ENCODE results near the gene FBXL20. TPM values are rescaled to one million over a fixed set of nuclear protein-coding genes. Genes with fewer than 3 reads are reported as not detected.

The FBXL20 gene
- total and polyA plus RNA-seq, 3 experiments from 2014 or later, result 4.4 to 21.4 (median 20.9) TPM

DNA sequence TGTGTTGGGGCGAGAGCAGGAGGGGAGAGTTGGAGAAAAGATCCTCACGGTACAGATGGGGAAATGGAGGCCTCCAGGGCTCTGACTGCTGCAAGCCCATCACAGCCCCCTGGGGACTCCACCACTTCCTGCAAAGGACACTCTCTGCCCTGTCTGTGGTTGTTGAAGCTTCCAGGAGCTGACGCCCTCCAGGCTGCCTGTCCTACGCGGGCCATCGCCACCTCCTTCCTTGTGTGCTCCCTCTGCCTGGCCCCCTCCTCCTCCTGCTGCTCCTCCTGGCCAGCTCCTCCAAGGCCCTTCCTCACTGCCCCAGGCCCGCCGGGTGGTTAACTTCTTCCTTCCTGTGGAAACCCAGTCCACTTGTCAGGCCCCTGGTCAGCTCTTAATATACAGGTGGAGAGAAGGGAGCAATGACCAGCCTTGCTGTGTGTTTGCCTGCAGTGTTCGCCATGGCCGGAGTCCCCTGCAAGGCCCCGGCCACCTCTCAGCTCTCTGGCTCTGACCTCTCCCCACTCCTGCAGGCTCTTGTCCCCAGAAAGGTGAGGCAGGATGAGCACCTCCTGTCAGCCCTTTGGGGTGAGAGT lies 157.3 kb downstream of the FBXL20 start:
- Mint-ChIP-seq H3K27ac (peak overlapping the region in 4 of 8 donors; percentile 7 to 77 (median 64)), H3K27me3 (peaks cover 2 to 7% of the 10 kb centered on the region in 2 donors), H3K36me3 (no peaks in the 10 kb centered on the region), H3K4me3 (no peak overlapping the region), H3K4me1 (peaks cover 16 to 22% (median 19%) of the 10 kb centered on the region in 3 donors), H3K9me3 (no peaks in the 10 kb centered on the region)
- Histone ChIP-seq H3K4me3 (ENCODE audit: low read length) (no peak overlapping the region), H3K9me3 (ENCODE audit: low read length) (no peaks in the 10 kb centered on the region), H3K27ac (ENCODE audit: low read depth, low read length) (no peak overlapping the region), H3K27me3 (ENCODE audit: insufficient read depth, low read length, poor library complexity, severe bottlenecking) (no peaks in the 10 kb centered on the region), H3K36me3 (ENCODE audit: insufficient read depth, low read length) (no peaks in the 10 kb centered on the region), H3K4me1 (ENCODE audit: insufficient read depth, low read length) (peaks cover 16% of the 10 kb centered on the region)
- DNase-seq, result no peak
- ChIA-PET POLR2A (interaction anchor here (0.5 to 2.2 kb wide), 6 partner anchors 9 to 79 kb away, joined by 3 to 17 read pairs (median 4); partner anchors contain the start of genes CACNB1 and RPL19), CTCF (interaction anchor here (0.7 to 13.4 kb wide), 26 partner anchors 9 to 457 kb away, joined by 3 to 272 read pairs (median 4); partner anchors contain the start of genes ARL5C, PLXDC1, RPL19 and STAC2)

GRCh38 chr17:39243155-39243554 lies 158.3 kb downstream of the FBXL20 start:
- no peak overlapping the region for H3K4me3 Mint-ChIP-seq
- H3K4me3 ChIP-seq (ENCODE audit: low read length), result no peak overlapping the region
- POLR2A ChIA-PET, result no interaction called here
- H3K27ac Mint-ChIP-seq, result peak overlapping the region in 1 of 8 donors; percentile 12
- H3K27me3 Mint-ChIP-seq, result peaks cover 2 to 7% of the 10 kb centered on the region in 2 donors
- peaks cover 24 to 32% (median 28%) of the 10 kb centered on the region in 3 donors for H3K4me1 Mint-ChIP-seq
- no peak overlapping the region for H3K27ac ChIP-seq (ENCODE audit: low read depth, low read length)
- H3K4me1 ChIP-seq (ENCODE audit: insufficient read depth, low read length), result peaks cover 23% of the 10 kb centered on the region
- no peaks in the 10 kb centered on the region for H3K36me3 Mint-ChIP-seq
- no peaks in the 10 kb centered on the region for H3K9me3 Mint-ChIP-seq
- H3K27me3 ChIP-seq (ENCODE audit: insufficient read depth, low read length, poor library complexity, severe bottlenecking), result no peaks in the 10 kb centered on the region
- CTCF ChIA-PET, result interaction anchor here (1.4 to 13.4 kb wide), 4 partner anchors 12 to 259 kb away, joined by 5 to 272 read pairs (median 33); no protein-coding TSS in a partner anchor
- H3K36me3 ChIP-seq (ENCODE audit: insufficient read depth, low read length), result no peaks in the 10 kb centered on the region
- no peaks in the 10 kb centered on the region for H3K9me3 ChIP-seq (ENCODE audit: low read length)
- DNase-seq, result no peak

GRCh38 chr17:39240631-39241030 lies 160.8 kb downstream of the FBXL20 start:
- Mint-ChIP-seq H3K36me3 (no peaks in the 10 kb centered on the region), H3K4me1 (peaks cover 30 to 45% (median 38%) of the 10 kb centered on the region in 3 donors), H3K27me3 (peaks cover 2 to 7% of the 10 kb centered on the region in 2 donors), H3K9me3 (no peaks in the 10 kb centered on the region), H3K27ac (peak overlapping the region in 1 of 8 donors; percentile 12), H3K4me3 (no peak overlapping the region)
- Histone ChIP-seq H3K4me1 (ENCODE audit: insufficient read depth, low read length) (peaks cover 45% of the 10 kb centered on the region), H3K9me3 (ENCODE audit: low read length) (no peaks in the 10 kb centered on the region), H3K27ac (ENCODE audit: low read depth, low read length) (no peak overlapping the region), H3K36me3 (ENCODE audit: insufficient read depth, low read length) (no peaks in the 10 kb centered on the region), H3K27me3 (ENCODE audit: insufficient read depth, low read length, poor library complexity, severe bottlenecking) (no peaks in the 10 kb centered on the region), H3K4me3 (ENCODE audit: low read length) (no peak overlapping the region)
- CTCF ChIA-PET, result interaction anchor here (0.7 to 13.4 kb wide), 8 partner anchors 9 to 333 kb away, joined by 3 to 272 read pairs (median 14); partner anchors contain the start of genes PLXDC1 and RPL19
- POLR2A ChIA-PET, result no interaction called here
- DNase-seq, result no peak

DNA sequence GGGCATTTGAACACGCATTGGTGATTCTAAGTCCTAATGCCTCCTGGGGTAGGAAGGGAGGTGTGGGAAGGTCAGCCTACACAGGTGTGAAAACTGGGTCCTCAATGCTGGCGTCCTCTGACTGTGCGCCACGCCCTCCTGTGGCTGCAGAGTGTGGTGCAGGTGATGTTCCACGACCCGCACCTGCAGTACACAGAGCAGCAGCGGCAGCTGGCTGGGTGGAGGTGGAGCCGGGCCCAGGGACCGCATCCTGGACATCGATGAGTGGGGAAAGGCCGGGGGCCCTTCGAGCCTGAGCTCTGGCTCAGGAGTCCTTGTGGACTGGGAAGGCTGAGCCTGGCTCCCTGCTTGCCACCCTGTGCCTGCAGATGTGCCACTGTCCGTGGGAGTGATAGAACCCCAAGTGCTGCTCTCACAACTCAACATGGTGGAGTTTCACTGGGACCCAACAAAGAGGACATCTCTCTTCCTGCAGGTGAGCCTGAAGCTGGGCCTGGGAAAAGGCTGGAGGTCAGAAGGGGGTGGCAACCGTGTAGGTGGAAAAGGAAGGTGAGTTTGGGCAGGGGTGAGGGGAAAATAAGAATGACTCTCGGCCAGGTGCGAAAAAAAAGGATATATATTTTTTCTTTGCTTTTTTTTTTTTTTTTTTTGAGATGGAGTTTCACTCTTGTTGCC lies 161.6 kb downstream of the FBXL20 start:
- peak overlapping the region; percentile 41 to 97 (median 86) for H3K27ac Mint-ChIP-seq
- no peak overlapping the region for H3K27ac ChIP-seq (ENCODE audit: low read depth, low read length)
- H3K4me1 Mint-ChIP-seq, result peaks cover 31 to 46% (median 40%) of the 10 kb centered on the region in 3 donors
- no peaks in the 10 kb centered on the region for H3K9me3 Mint-ChIP-seq
- peak overlapping the region in 6 of 7 donors; percentile 10 to 70 (median 58) for H3K4me3 Mint-ChIP-seq
- no peak overlapping the region for H3K4me3 ChIP-seq (ENCODE audit: low read length)
- H3K4me1 ChIP-seq (ENCODE audit: insufficient read depth, low read length), result peaks cover 48% of the 10 kb centered on the region
- DNase-seq, result peak; percentile 48 to 77 (median 65)
- H3K36me3 ChIP-seq (ENCODE audit: insufficient read depth, low read length), result no peaks in the 10 kb centered on the region
- no peaks in the 10 kb centered on the region for H3K36me3 Mint-ChIP-seq
- POLR2A ChIA-PET, result interaction anchor here (1.6 kb wide), 1 partner anchor 14 kb away, joined by 3 read pairs; the partner anchor contains the start of gene STAC2
- H3K27me3 ChIP-seq (ENCODE audit: insufficient read depth, low read length, poor library complexity, severe bottlenecking), result no peaks in the 10 kb centered on the region
- H3K27me3 Mint-ChIP-seq, result peaks cover 2 to 6% of the 10 kb centered on the region in 2 donors
- CTCF ChIA-PET, result interaction anchor here (0.7 to 13.4 kb wide), 12 partner anchors 8 to 332 kb away, joined by 3 to 272 read pairs (median 8); partner anchors contain the start of genes ARL5C and RPL19
- H3K9me3 ChIP-seq (ENCODE audit: low read length), result no peaks in the 10 kb centered on the region

DNA sequence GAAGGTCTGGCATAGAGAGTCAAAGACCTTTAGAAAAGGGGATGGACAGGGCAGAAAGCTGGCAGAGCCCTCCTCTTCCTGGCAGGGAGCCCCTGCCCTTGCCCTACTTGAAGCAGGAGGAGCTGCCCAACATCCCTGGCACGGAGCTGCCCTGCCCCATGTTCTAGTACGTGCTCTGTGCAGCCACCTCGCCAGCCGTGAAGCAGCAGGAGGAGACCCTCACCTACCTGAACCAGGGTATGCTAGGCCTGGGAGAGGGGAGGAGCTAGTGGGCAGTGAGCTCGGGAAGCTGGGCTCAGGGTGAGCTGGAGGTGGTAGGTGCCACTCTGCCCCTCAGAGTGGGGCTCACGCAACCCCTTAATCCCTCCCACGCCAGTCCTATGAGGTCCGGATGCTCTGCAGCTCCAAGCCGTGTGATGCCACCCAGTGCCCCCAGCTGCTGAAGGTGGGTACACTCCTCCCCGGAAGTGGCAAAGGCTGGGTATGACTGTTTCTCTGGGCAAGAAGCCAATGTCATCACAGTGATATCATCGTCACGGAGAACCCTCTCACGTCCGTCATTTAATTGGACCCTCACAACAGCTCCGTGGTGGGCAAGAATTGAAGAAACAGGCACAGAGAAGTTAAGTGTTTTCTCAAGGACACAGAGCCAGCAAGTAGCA lies 163.0 kb downstream of the FBXL20 start:
- peaks cover 25 to 35% (median 33%) of the 10 kb centered on the region in 3 donors for H3K4me1 Mint-ChIP-seq
- peak overlapping the region; percentile 6 to 87 (median 77) for H3K4me3 Mint-ChIP-seq
- no peaks in the 10 kb centered on the region for H3K36me3 Mint-ChIP-seq
- H3K4me1 ChIP-seq (ENCODE audit: insufficient read depth, low read length), result peaks cover 40% of the 10 kb centered on the region
- CTCF ChIA-PET, result interaction anchor here (0.7 to 13.4 kb wide), 11 partner anchors 8 to 255 kb away, joined by 3 to 272 read pairs (median 8); partner anchors contain the start of gene RPL19
- H3K27ac Mint-ChIP-seq, result peak overlapping the region; percentile 90 to 99 (median 95)
- peak; percentile 72 to 92 (median 89) for DNase-seq
- peak overlapping the region; percentile 68 for H3K27ac ChIP-seq (ENCODE audit: low read depth, low read length)
- H3K36me3 ChIP-seq (ENCODE audit: insufficient read depth, low read length), result no peaks in the 10 kb centered on the region
- POLR2A ChIA-PET, result interaction anchor here (0.6 to 1.6 kb wide), 6 partner anchors 13 to 213 kb away, joined by 3 to 10 read pairs (median 3); partner anchors contain the start of genes MED1, RPL19 and STAC2
- peak overlapping the region; percentile 45 for H3K4me3 ChIP-seq (ENCODE audit: low read length)
- no peaks in the 10 kb centered on the region for H3K27me3 ChIP-seq (ENCODE audit: insufficient read depth, low read length, poor library complexity, severe bottlenecking)
- peaks cover 3% of the 10 kb centered on the region in 2 donors for H3K27me3 Mint-ChIP-seq
- H3K9me3 ChIP-seq (ENCODE audit: low read length), result no peaks in the 10 kb centered on the region
- H3K9me3 Mint-ChIP-seq, result no peaks in the 10 kb centered on the region

GRCh38 chr17:39237586-39237985 lies 163.8 kb downstream of the FBXL20 start:
- no peak for DNase-seq
- H3K27ac ChIP-seq (ENCODE audit: low read depth, low read length), result no peak overlapping the region
- H3K4me3 Mint-ChIP-seq, result peak overlapping the region in 1 of 7 donors; percentile 48
- H3K9me3 ChIP-seq (ENCODE audit: low read length), result no peaks in the 10 kb centered on the region
- POLR2A ChIA-PET, result interaction anchor here (0.9 kb wide), 1 partner anchor 28 kb away, joined by 3 read pairs; no protein-coding TSS in a partner anchor
- H3K4me3 ChIP-seq (ENCODE audit: low read length), result no peak overlapping the region
- H3K36me3 Mint-ChIP-seq, result no peaks in the 10 kb centered on the region
- peaks cover 40% of the 10 kb centered on the region for H3K4me1 ChIP-seq (ENCODE audit: insufficient read depth, low read length)
- H3K4me1 Mint-ChIP-seq, result peaks cover 25 to 35% (median 33%) of the 10 kb centered on the region in 3 donors
- peak overlapping the region; percentile 90 to 99 (median 95) for H3K27ac Mint-ChIP-seq
- H3K9me3 Mint-ChIP-seq, result no peaks in the 10 kb centered on the region
- no peaks in the 10 kb centered on the region for H3K36me3 ChIP-seq (ENCODE audit: insufficient read depth, low read length)
- peaks cover 3 to 4% of the 10 kb centered on the region in 2 donors for H3K27me3 Mint-ChIP-seq
- CTCF ChIA-PET, result interaction anchor here (0.7 to 13.4 kb wide), 8 partner anchors 15 to 255 kb away, joined by 3 to 272 read pairs (median 13); partner anchors contain the start of gene RPL19
- H3K27me3 ChIP-seq (ENCODE audit: insufficient read depth, low read length, poor library complexity, severe bottlenecking), result no peaks in the 10 kb centered on the region

- H3K9me3 Mint-ChIP-seq, result no peaks in the 10 kb centered on the region
- ChIA-PET CTCF (interaction anchor here (1.2 to 13.4 kb wide), 5 partner anchors 8 to 254 kb away, joined by 3 to 272 read pairs (median 5); partner anchors contain the start of gene RPL19), POLR2A (interaction anchor here (1.3 kb wide), 1 partner anchor 37 kb away, joined by 3 read pairs; the partner anchor contains the start of gene RPL19)
- Histone ChIP-seq H3K4me3 (ENCODE audit: low read length) (no peak overlapping the region), H3K27ac (ENCODE audit: low read depth, low read length) (no peak overlapping the region), H3K36me3 (ENCODE audit: insufficient read depth, low read length) (no peaks in the 10 kb centered on the region), H3K27me3 (ENCODE audit: insufficient read depth, low read length, poor library complexity, severe bottlenecking) (no peaks in the 10 kb centered on the region), H3K4me1 (ENCODE audit: insufficient read depth, low read length) (peaks cover 45% of the 10 kb centered on the region), H3K9me3 (ENCODE audit: low read length) (no peaks in the 10 kb centered on the region)
- H3K27ac Mint-ChIP-seq, result peak overlapping the region; percentile 34 to 92 (median 68)
- H3K4me1 Mint-ChIP-seq, result peaks cover 29 to 39% (median 37%) of the 10 kb centered on the region in 3 donors
- H3K4me3 Mint-ChIP-seq, result peak overlapping the region in 1 of 7 donors; percentile 48
- peaks cover 6 to 7% of the 10 kb centered on the region in 2 donors for H3K27me3 Mint-ChIP-seq
- no peak for DNase-seq
- no peaks in the 10 kb centered on the region for H3K36me3 Mint-ChIP-seq
Observed at GRCh38 chr17:39236981-39237441, 164.4 kb downstream of the FBXL20 start.
